Right lobe of liver (tissue), 6 donors: ENCODE measurements around the gene TIMP3. TPM values are rescaled to one million over a fixed set of nuclear protein-coding genes. Genes with fewer than 3 reads are reported as not detected.

Source experiments
- ATAC-seq, 4 donors: fragments of 200-7000 bp; cut with Tn5 transposase; one replicate each; pipeline ENCODE4 v1.9.1; 2020; ENCODE audit warnings: mild to moderate bottlenecking in 4 of 4, moderate library complexity in 4 of 4
- DNase-seq, 3 donors: peaks; one replicate each; pipeline ENCODE4 v3.0.0-alpha.2; 2020
- H3K27ac ChIP-seq, 3 donors: fragments of 200-600 bp; one replicate each; pipeline ENCODE4 v1.8.0; 2022
- H3K27me3 ChIP-seq, 2 donors: fragments of 200-600 bp; one replicate each; pipeline ENCODE4 v1.8.0; 2022
- H3K36me3 ChIP-seq, 4 donors: fragments of 200-600 bp; sonication (generic) in 1 of 4; one replicate each; pipeline versions ENCODE4 v1.5.1 to v1.8.0; 2017 to 2022; ENCODE audit warnings: control low read depth in 1 of 4
- H3K4me1 ChIP-seq, 4 donors: fragments of 200-600 bp; sonication (generic) in 1 of 4; one replicate each; pipeline versions ENCODE4 v1.5.1 to v1.8.0; 2017 to 2022; ENCODE audit warnings: control low read depth in 1 of 4
- H3K4me3 ChIP-seq, 3 donors: fragments of 200-600 bp; one replicate each; pipeline ENCODE4 v1.8.0; 2022
- H3K9me3 ChIP-seq, 4 donors: fragments of 200-600 bp; sonication (generic) in 1 of 4; one replicate each; pipeline versions ENCODE4 v1.5.1 to v1.8.0; 2017 to 2022; ENCODE audit warnings: control low read depth in 1 of 4
- CTCF ChIP-seq, 4 donors: fragments of 200-600 bp in 3 of 4; fragments of 450-650 bp in 1 of 4; IDR thresholded peaks; one replicate each; pipeline versions ENCODE4 v1.5.1 to v1.8.0; 2016 to 2022; ENCODE audit warnings: antibody characterized with exemption in 4 of 4, mild to moderate bottlenecking in 2 of 4
- POLR2A ChIP-seq: fragments of 450-650 bp; IDR thresholded peaks from one replicate; pipeline ENCODE4 v1.6.1; 2017; ENCODE audit warnings: antibody characterized with exemption, mild to moderate bottlenecking
- WGBS: methylation state at CpG from one replicate; pipeline ENCODE4 v1.1.6; 2018; ENCODE audit warnings: low coverage, low lambda C conversion rate; ENCODE audit not compliant: insufficient coverage; ENCODE audit errors: missing lambda C conversion rate; 5-methylcytosine and 5-hydroxymethylcytosine counted together
- intact Hi-C, 2 donors: fragments of 100-400 bp; cut with DNase I; formaldehyde crosslinking; loops; one replicate each; pipeline versions ENCODE4 v1.11.2 to v1.14.1; 2022
- total RNA-seq, 6 experiments: library from RNA; depleted of rRNA in 2 of 6; stranded (reverse); fragments of >200 nt in 2 of 6; fragmentation: NEBNext Ultra II Directional in 3 of 6; extraction: Animal tissue kit (Norgen Biotek cat#: 25700) in 3 of 6; gene quantifications; one replicate each; pipeline versions ENCODE4 v1.1.0 to v1.2.4, GENCODE V29; 2016 to 2023
- donor health status: DM: no; HTN: yes; CAD: no.
- donor health status: DM: no; HTN: no; CAD: no.
- donor health status: DM: no; HTN: no; CAD: no.
- donor health status: DM: no; HTN: yes; CAD: no.
- donor health status: DM: no; HTN: yes; CAD: no.

TIMP3 gene
- total RNA-seq, 6 experiments from 2014 or later: 21.9 to 58.6 (median 52.7) TPM

- intact Hi-C loops: no loop called here
- DNase-seq: no peak
- WGBS: 70% methylated on average over 4 of the region's 4 CpGs
- Histone ChIP-seq H3K27me3 (no peaks in the 10 kb centered on the region), H3K36me3 (no peaks in the 10 kb centered on the region), H3K27ac (no peak overlapping the region), H3K9me3 (no peaks in the 10 kb centered on the region), H3K4me1 (no peaks in the 10 kb centered on the region), H3K4me3 (no peak overlapping the region)
- TF ChIP-seq POLR2A (no peak), CTCF (IDR thresholded peaks at IDR 0.05) (no peak)
- no peak for ATAC-seq
These were observed 41.0 kb downstream of the TIMP3 start for GRCh38 chr22:32842486-32842885.

GRCh38 chr22:32843300-32843699, 41.8 kb downstream of the TIMP3 start:
- H3K4me1 ChIP-seq: no peaks in the 10 kb centered on the region
- DNase-seq (no peak), ATAC-seq (no peak)
- no peak overlapping the region for H3K27ac ChIP-seq
- intact Hi-C loops: no loop called here
- H3K36me3 ChIP-seq: no peaks in the 10 kb centered on the region
- no peak for TF ChIP-seq CTCF (IDR thresholded peaks at IDR 0.05)
- no peak for TF ChIP-seq POLR2A
- no peaks in the 10 kb centered on the region for H3K9me3 ChIP-seq
- 80% methylated on average over 1 of the region's 8 CpGs for WGBS
- H3K4me3 ChIP-seq: no peak overlapping the region
- H3K27me3 ChIP-seq: no peaks in the 10 kb centered on the region

GRCh38 chr22:32844251-32844650, 42.7 kb downstream of the TIMP3 start:
- ATAC-seq (no peak), DNase-seq (no peak)
- Histone ChIP-seq H3K27ac (no peak overlapping the region), H3K4me3 (no peak overlapping the region), H3K36me3 (no peaks in the 10 kb centered on the region), H3K4me1 (no peaks in the 10 kb centered on the region), H3K9me3 (no peaks in the 10 kb centered on the region), H3K27me3 (no peaks in the 10 kb centered on the region)
- WGBS: 100% methylated on average over 1 of the region's 1 CpG
- TF ChIP-seq POLR2A (no peak), CTCF (IDR thresholded peaks at IDR 0.05) (no peak)
- intact Hi-C loops: no loop called here

- TF ChIP-seq CTCF (IDR thresholded peaks at IDR 0.05) (no peak), POLR2A (no peak)
- intact Hi-C loops: no loop called here
- Histone ChIP-seq H3K27me3 (no peaks in the 10 kb centered on the region), H3K9me3 (no peaks in the 10 kb centered on the region), H3K36me3 (no peaks in the 10 kb centered on the region), H3K4me3 (no peak overlapping the region), H3K27ac (no peak overlapping the region), H3K4me1 (peaks cover 0 to 12% (median 2%) of the 10 kb centered on the region in 4 donors)
- ATAC-seq (no peak), DNase-seq (no peak)
- WGBS: 67% methylated on average over 10 of the region's 14 CpGs
These were observed 45.4 kb downstream of the TIMP3 start for GRCh38 chr22:32846780-32847491.
